ENCODE measurements around the gene GTF3C1. TPM values are rescaled to one million over a fixed set of nuclear protein-coding genes. Genes with fewer than 3 reads are reported as not detected.

GTF3C1 gene
- total RNA-seq, 4 donors from 2014 or later = 29.4 to 52.7 (median 44.4) TPM

- no peak for TF ChIP-seq CTCF (IDR thresholded peaks at IDR 0.05; ENCODE audit: low read depth)
These were observed 91.5 kb downstream of the GTF3C1 start for GRCh38 chr16:27458258-27458657.

- TF ChIP-seq CTCF (IDR thresholded peaks at IDR 0.05; ENCODE audit: low read depth) = no peak
These were observed 94.0 kb downstream of the GTF3C1 start for GRCh38 chr16:27455700-27456099.

GRCh38 chr16:27453494-27453825 is 96.3 kb downstream of the GTF3C1 start:
- TF ChIP-seq CTCF (IDR thresholded peaks at IDR 0.05; ENCODE audit: low read depth) = no peak

GRCh38 chr16:27452569-27453493 is 96.9 kb downstream of the GTF3C1 start:
- no peak for TF ChIP-seq CTCF (IDR thresholded peaks at IDR 0.05; ENCODE audit: low read depth)

GRCh38 chr16:27450196-27450549 is 99.5 kb downstream of the GTF3C1 start:
- no peak for TF ChIP-seq CTCF (IDR thresholded peaks at IDR 0.05; ENCODE audit: low read depth)

- TF ChIP-seq CTCF (IDR thresholded peaks at IDR 0.05; ENCODE audit: low read depth) = no peak
These were observed 100.1 kb downstream of the GTF3C1 start for GRCh38 chr16:27449434-27450195.

Measured in subcutaneous adipose tissue (tissue), 4 donors.